Activated T-cell treated with anti-CD3 and anti-CD28 coated beads for 4 hours (primary cell): ENCODE measurements around the gene SPINDOC.
"Not testable (repeated sequence)": the region's sequence is repeated elsewhere in the genome, so short reads cannot be mapped to it uniquely, and the experiment has no call there.

Experiments used
- DNase-seq: peaks from one replicate; pipeline ENCODE4 v3.0.0-alpha.2; 2020

SPINDOC gene

DNA sequence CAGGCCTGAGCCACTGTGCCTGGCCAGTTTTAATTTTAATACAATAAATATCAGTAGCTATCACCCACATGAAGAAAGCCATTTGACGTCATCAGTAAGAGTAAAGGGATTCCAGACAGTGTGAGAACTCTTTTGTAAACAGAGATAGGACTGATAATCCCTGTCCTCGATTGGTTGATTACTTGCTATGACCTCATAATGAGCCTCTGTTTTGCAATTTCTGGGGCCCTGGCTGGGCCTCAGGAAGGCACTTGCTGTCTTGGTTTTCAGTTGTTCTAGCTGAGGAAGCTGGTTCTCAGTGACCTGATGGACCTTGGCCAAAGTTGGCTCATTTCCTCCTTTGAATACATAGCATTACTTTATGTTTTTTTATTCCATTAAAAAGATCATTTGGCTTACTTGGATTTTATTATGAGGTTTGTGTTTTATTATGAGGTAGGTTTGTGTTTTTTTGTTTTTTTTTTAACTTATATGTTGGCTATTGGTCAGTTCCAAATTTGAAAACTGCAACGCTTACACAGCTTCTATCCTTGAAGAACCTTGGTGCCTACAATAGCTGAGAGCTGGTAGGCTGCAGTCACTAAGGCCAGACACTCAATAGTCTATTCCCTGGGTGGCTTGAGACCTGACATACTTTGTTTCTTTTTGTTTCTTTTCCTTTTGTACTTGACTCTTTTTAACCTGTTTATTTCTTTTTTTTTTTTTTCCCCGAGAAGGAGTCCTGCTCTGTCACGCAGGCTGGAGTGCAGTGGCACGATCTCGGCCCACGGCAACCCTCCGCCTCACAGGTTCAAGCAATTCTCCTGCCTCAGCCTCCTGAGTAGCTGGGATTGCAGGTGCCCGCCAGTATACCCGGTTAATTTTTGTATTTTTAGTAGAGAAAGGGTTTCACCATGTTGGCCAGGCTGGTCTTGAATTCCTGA lies 45.6 kb downstream of the SPINDOC start:
- DNase-seq = no peak

DNA sequence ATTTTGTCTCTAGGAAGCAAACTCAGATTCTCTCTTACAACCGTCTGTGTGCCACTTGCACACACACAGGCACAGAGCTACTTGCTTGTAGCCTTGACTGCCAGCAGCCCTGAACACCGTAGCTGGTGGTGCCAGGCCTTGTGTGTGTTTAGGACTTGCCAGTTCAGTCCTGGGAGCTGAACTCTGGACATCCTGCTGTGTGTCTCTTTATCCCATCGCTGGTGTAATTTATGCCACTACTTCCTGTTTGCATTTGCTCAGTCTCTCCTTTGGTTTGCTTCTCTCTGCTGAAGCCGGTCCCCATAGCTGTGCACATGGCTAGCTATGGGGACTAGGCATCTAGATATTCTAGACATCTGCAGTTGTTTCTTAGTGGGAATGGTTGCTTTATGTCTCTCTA lies 49.7 kb downstream of the SPINDOC start:
- DNase-seq = no peak

DNA sequence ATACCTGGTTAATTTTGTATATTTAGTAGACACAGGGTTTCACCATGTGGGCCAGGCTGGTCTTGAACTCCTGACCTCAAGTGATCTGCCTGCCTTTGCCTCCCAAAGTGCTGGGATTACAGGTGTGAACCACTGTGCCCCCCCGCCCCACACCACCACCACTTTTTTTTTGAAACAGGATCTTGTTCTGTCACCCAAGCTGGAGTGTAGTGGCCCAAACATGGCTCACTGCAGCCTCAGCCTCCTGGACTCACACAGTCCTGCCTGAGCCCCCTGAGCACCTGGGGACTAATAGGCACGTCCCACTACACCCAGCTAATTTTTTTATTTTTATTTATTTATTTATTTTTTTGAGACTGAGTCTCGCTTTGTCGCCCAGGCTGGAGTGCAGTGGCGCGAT lies 50.4 kb downstream of the SPINDOC start:
- not testable (repeated sequence) for DNase-seq

DNA sequence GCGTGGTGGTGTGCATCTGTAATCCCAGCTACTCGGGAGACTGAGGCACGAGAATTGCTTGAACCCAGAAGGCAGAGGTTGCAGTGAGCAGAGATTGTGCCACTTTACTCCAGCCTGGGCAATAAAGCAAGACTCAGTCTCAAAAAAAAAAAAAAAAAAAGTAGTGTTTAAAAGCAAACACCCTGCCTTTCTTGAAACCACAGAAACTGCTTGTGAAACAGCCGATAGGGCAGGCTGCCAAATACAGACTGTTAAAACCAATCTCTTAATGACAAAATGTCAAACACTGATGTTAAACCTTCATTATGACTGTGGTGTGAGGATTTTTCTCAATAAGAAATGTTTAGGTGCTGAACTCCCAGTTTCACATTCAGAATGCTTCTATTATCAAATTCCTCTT lies 53.0 kb downstream of the SPINDOC start:
- peak; percentile 45 for DNase-seq

DNA sequence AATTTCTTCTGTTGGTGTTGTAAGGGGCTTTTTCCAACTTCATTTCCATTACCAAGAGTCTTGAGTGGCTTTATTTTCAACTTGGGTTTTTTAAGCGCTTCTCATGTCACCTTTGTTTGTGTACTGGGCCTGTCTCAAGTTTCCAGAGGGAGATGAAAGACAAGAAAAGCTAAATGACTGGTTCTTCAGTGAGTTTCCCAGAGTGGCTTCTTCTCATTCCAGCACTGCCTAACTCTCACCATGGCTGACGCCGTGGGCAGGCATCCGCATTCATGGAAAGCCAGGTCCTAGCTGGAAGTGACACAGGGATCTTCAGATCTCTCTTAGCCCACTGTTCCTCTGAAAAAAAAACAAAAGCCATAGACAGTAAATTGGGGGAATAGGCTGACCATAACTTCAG lies 54.3 kb downstream of the SPINDOC start:
- no peak for DNase-seq

DNA sequence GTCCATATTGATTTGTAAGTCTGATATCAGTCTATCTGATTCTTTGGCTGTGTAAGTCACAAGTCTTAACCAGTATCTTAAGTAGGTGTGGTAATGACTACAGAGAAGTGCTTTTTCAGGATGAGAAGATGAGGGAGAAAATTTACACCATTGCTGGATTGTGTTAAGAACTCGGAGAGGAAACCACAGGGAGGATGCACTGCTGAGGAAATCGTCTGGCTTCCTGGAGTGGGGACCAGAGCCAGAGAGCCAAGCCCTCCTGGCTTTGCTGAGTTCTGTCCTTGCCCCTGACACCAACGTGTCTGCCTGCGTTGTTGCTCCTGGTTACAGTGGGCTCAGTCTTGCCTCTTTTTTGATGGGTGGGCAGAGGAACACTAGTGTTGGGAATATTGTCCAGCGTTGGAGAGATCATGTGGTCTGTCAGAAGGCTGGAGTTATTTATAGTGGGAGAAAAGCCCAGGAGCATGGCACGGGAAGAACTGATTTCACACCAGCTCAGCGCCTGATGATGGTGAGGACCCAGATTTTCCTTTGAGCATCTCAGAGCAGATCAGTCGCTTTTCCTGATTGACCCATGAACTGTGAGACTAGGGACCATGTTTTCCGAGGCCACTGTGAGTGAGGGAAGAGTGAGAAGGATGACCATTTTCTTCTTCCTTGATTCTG lies 55.3 kb downstream of the SPINDOC start:
- no peak for DNase-seq

DNA sequence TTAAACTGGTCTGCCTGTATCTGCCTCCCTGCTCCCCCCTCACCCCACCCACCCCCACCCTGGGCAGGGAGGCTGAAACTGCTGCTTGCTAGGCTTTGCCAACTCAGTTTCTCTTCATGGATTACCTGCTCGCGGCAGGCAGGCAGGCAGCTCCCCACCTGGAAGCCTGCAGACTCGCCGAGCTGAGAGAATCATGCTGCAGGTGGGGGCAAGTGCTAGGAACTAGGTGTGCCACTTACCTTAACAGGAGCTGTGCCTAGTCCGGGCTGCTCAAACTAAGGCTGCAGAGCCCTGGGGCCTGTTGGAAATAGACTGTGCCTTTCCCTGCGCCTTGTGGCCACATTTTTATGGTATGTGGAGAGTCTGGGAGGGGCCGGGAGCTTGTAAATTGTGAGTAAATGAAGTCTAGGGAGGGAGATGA lies 55.9 kb downstream of the SPINDOC start:
- no peak for DNase-seq

DNA sequence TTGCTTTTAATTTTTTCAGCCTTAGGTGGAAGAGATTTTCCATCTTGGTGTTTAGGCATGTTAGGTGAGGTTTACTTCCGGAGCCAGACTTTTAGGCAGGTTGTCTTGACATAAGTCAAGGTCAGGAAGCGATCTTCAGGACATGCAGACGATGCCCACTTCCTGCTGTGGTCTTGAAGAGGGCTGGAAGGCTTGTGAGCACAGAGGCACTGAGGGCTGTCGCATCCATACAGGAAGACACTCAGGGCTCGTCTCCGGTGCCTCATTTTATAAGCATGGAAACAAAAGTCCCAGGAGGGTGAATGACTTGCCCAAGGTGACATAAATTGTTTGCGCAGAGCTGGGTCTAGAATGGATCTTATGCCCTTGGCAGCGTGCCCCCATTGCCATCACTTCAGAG lies 56.4 kb downstream of the SPINDOC start:
- no peak for DNase-seq

DNA sequence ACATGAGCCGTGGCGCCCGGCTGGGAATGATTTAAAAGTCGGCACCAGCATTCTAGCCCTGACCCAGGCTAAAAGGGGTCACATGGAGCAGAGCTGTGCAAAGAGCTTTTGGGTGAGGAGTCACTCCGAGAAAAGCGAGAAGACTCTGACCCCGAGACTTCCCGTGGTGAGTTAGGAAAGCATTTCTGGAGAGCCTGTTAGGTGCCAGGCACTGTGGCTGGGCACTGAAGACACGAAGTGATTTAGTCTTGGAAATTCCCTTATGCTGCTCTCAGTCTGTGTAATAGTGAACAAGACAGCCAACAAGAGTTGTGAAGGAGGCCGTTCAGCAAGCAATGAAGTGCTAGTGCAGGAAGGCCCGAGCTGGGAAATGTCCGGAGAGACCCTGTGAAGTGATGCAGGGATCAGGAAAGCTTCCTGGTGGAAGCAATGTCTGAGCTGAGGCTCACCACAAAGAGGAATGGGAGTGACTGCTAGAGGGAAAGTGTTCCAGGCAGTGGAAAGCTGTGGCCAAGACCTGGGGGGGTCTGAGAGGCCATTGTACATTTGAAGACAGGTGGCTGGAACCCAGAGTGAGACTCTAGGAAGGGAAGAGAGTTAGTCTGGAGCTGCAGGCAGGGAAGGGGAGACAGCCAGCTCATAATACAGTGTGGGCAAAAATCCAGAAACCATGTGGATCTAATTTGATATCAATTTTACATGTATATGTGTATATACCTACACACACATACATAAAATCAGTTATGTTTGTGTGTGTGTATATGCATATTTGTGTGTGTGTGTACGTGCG lies 57.3 kb downstream of the SPINDOC start:
- DNase-seq = no peak

DNA sequence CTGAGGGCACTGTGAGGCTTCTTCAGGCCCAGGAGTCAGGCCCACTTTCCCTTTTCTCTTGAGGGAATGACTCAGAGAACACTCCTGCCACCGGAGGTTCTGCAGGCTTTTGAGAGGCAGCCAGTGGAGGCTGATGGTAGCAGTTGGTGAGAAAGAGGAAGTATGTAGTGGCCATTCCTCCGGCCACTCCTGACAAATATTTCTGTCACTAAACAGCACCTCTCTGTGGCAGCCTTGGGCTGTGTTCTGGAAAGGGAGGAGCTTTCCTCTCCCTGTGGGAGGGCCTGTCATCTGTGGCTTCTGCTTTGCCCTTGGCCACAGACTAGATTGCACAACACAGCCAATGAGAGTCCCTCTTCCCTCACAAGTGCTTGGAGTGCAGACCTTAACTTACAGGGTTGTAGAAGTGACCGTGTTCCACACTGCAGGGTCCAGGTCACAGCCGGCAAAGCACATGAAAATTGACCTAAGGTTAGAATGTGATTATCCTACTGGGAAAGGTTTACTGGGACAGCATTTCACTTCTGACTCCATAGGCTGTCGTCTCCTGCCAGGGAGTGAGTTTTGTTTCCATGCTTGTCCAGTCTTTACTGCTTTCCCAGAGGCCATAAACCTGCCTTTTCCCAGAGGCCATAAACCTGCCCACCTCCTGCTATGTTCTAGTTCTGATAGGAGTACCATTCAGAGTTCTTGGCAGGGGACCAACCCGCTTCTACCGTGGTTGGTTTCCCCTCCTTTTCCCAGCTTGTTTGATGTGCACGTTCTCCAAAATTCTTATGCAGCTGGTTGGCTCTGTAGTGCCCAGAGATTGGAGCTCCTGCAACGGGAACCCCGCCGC lies 58.9 kb downstream of the SPINDOC start:
- DNase-seq = no peak

DNA sequence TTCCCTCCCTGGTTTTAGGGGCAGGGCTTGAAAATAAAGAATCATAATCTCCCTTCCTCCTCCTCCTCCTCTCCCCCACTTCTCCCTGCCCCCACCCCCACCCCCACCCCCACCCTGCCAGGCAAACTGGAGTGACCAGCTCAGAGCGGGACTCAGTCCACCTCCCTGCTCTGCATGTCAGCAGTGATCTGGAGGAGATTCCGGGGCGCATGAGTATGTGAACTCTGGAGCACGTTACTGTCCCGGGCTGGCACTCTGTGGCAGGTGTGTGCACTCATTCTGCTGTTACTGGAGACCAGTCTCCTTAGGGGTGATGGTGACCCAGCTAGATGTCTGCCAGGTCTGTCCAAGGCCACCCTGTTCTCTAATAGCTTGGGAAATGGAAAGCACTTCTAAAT lies 59.5 kb downstream of the SPINDOC start:
- no peak for DNase-seq

DNA sequence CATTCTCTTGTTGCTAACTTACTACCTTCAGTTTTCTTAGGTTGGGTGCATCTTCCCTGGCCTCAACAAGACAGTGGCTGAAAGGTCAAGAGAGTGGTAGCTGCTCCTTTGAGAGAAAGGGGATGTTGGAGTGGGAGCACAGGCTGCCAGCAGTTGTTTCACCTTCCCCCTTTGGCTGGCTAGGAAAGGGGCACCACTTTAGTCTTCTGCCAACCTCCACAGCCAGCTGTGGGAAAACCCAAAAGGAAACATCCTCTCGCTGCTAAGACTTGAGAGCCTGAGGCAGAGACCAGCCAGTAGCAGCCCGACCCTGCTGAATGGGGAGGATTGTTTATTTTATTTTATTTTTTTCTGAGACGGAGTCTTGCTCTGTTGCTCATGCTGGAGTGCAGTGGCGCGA lies 60.1 kb downstream of the SPINDOC start:
- no peak for DNase-seq

DNA sequence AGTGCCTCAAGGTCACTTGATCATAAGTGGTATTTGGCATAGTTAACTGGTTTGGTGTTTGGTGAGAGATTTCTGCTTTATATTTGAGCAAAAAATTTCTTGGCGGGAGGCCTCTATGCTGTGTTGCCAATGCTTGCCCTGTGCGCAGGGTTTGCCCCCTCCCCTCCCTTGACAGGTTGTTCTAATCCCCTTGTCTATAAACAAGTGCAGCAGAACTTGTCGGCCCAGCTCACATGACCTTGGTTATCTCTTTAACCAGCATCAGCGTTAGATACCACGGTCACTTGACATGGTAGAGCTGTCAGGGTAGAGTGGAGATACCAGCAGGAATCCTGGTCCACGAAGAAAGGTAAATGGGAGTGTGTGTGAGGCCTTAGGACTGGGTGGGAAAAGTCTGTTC lies 61.3 kb downstream of the SPINDOC start:
- DNase-seq = no peak

DNA sequence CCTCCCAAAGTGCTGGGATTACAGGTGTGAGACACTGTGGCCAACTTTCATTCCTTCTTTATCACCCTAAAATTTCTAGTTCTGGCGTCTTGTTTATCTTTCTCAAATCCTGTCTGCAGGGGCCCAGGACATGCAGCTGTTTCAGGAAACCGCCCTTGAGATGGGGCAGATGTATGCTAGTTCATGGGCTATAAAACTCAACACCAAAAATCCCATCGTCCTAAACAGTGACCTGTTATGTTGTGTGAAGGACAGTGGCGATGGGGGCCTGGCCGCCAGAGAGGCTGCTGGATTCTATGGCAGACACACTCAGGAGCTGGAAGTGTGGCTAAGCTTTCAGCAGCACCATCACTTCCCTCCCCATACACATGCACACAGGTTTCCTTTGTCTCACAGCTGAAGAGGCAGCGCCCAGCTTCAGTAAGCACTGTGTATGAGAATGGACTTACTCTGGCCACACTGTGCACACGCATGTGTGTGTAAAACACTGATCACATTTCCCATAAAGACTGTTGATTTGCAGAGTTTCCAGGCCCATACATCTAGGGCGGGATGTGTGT lies 62.3 kb downstream of the SPINDOC start:
- DNase-seq = no peak

DNA sequence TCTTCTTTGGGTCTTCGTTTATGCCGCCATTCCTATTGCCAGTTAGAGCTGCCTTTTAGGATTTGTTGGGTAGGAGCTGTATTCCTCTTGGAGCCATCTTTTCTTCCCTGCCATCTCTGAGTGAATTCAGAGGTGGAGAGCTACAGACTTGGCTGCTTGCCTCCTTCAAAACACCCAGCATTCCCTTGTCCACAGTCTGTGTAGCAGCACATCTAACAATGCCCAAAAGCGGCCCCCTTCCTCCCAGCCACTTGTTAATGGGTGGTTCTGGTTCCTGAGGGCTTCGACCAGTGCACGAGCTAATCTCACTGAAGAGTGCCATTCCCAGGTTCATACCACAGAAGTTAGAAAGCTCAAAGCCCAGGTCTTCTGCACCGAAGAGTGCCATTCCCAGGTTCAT lies 63.4 kb downstream of the SPINDOC start:
- no peak for DNase-seq
